GM21723 (cell line): ENCODE data around the gene ZFPM1.
"Not testable (repeated sequence)": the region's sequence is repeated elsewhere in the genome, so short reads cannot be mapped to it uniquely, and the experiment has no call there.

Experiments used
- ATAC-seq: cut with Tn5 transposase; IDR thresholded peaks from one replicate; pipeline ENCODE4 v1.9.1; 2021; ENCODE audit warnings: mild to moderate bottlenecking, moderate library complexity; ENCODE audit not compliant: unreplicated experiment

Gene ZFPM1

GRCh38 chr16:88510091-88510994 lies 57.3 kb downstream of the ZFPM1 start:
- no peak for ATAC-seq

- no peak for ATAC-seq
Observed at GRCh38 chr16:88511060-88511459, 58.0 kb downstream of the ZFPM1 start.

- ATAC-seq = no peak
Observed at GRCh38 chr16:88511906-88512305, 58.8 kb downstream of the ZFPM1 start.

- ATAC-seq = no peak
Observed at GRCh38 chr16:88512728-88513696, 59.9 kb downstream of the ZFPM1 start.

GRCh38 chr16:88514070-88514469 lies 61.0 kb downstream of the ZFPM1 start:
- ATAC-seq = no peak

GRCh38 chr16:88514526-88515232 lies 61.6 kb downstream of the ZFPM1 start:
- ATAC-seq = no peak

- ATAC-seq = no peak
Observed at GRCh38 chr16:88515371-88515770, 62.3 kb downstream of the ZFPM1 start.

GRCh38 chr16:88515925-88516594 lies 63.0 kb downstream of the ZFPM1 start:
- ATAC-seq = no peak

GRCh38 chr16:88516601-88517061 lies 63.6 kb downstream of the ZFPM1 start:
- no peak for ATAC-seq

GRCh38 chr16:88517208-88517774 lies 64.2 kb downstream of the ZFPM1 start:
- ATAC-seq = not testable (repeated sequence)

- ATAC-seq = not testable (repeated sequence)
Observed at GRCh38 chr16:88518411-88519111, 65.5 kb downstream of the ZFPM1 start.

GRCh38 chr16:88519240-88519639 lies 66.2 kb downstream of the ZFPM1 start:
- ATAC-seq = no peak

- ATAC-seq = no peak
Observed at GRCh38 chr16:88519938-88520653, 67.0 kb downstream of the ZFPM1 start.

- ATAC-seq = no peak
Observed at GRCh38 chr16:88521674-88522073, 68.6 kb downstream of the ZFPM1 start.

GRCh38 chr16:88522276-88522949 lies 69.3 kb downstream of the ZFPM1 start:
- ATAC-seq = no peak

GRCh38 chr16:88523309-88524161 lies 70.5 kb downstream of the ZFPM1 start:
- no peak for ATAC-seq

- no peak for ATAC-seq
Observed at GRCh38 chr16:88524274-88524972, 71.3 kb downstream of the ZFPM1 start.
